Cardiac muscle cell (in vitro differentiated cells and primary cell): Measurements from ENCODE around the gene GPR27. TPM values are rescaled to one million over a fixed set of nuclear protein-coding genes. Genes with fewer than 3 reads are reported as not detected.

Experiments
- DNase-seq, 2 donors: peaks; one replicate each; pipeline versions ENCODE4 v3.0.0 to v3.0.0-alpha.2; 2010 to 2017; ENCODE audit warnings: low read depth in 1 of 2, low spot score in 1 of 2
- H3K27ac ChIP-seq: fragments of 200-600 bp; sonication (generic); 2 replicates; pipeline ENCODE4 v1.5.1; 2016
- H3K27me3 ChIP-seq: fragments of 200-600 bp; sonication (generic); 2 replicates; pipeline ENCODE4 v1.6.0; 2016; ENCODE audit warnings: control low read depth
- H3K36me3 ChIP-seq: fragments of 200-600 bp; sonication (generic); 2 replicates; pipeline ENCODE4 v1.5.1; 2016; ENCODE audit warnings: control low read depth
- H3K4me1 ChIP-seq: fragments of 200-600 bp; sonication (generic); 2 replicates; pipeline ENCODE4 v1.8.1; 2017; ENCODE audit warnings: low read depth, mild to moderate bottlenecking, mixed run types
- H3K4me3 ChIP-seq: fragments of 200-600 bp; sonication (generic); 2 replicates; pipeline ENCODE4 v1.5.1; 2016; ENCODE audit warnings: mild to moderate bottlenecking
- H3K9me3 ChIP-seq: fragments of 200-600 bp; sonication (generic); 2 replicates; pipeline ENCODE4 v1.5.1; 2017; ENCODE audit warnings: low read depth, mild to moderate bottlenecking, control low read depth
- CTCF ChIP-seq: IDR thresholded peaks from 2 replicates; pipeline ENCODE4 v1.5.1; 2012; ENCODE audit warnings: low read depth, mild to moderate bottlenecking, low read length
- polyA plus RNA-seq: library from polyadenylated mRNA; unstranded; fragments of >200 nt; fragmentation: Nextera tagmentation; extraction: Ambion mirVana; gene quantifications from 2 replicates; pipeline ENCODE4 v1.2.1, GENCODE V29; 2016
- total RNA-seq: library from RNA; depleted of rRNA; stranded (reverse); fragments of >200 nt; gene quantifications from 2 replicates; pipeline ENCODE4 v1.2.3, GENCODE V29; 2016

The GPR27 gene
- 10.6 and 12.9 TPM in 2 replicates for total RNA-seq
- 23.8 and 27.2 TPM in 2 replicates for polyA plus RNA-seq

- Histone ChIP-seq H3K36me3 (no peaks in the 10 kb centered on the region), H3K27ac (no peak within 1 kb of the TSS), H3K4me1 (no peaks in the 10 kb centered on the region), H3K9me3 (no peaks in the 10 kb centered on the region), H3K27me3 (peaks cover 69% of the 10 kb centered on the region), H3K4me3 (peak within 1 kb of the TSS; percentile 57)
- TF ChIP-seq CTCF, result no peak
- peak; percentile 64 to 66 for DNase-seq
These were observed at the start of gene GPR27 for GRCh38 chr3:71753701-71754609. TSS of gene GPR27 (plus strand) at chr3:71753855. CDS start at chr3:71754050, 195 bp downstream.

- H3K4me1 ChIP-seq, result no peaks in the 10 kb centered on the region
- H3K27ac ChIP-seq, result no peak overlapping the region
- H3K36me3 ChIP-seq, result no peaks in the 10 kb centered on the region
- no peaks in the 10 kb centered on the region for H3K9me3 ChIP-seq
- peak in 1 of 2 donors; percentile 10 for DNase-seq
- H3K4me3 ChIP-seq, result no peak overlapping the region
- H3K27me3 ChIP-seq, result no peaks in the 10 kb centered on the region
- TF ChIP-seq CTCF, result no peak
These were observed 48.7 kb upstream of the GPR27 start for GRCh38 chr3:71704915-71705314.

GRCh38 chr3:71705681-71706080 is 48.0 kb upstream of the GPR27 start:
- Histone ChIP-seq H3K4me1 (no peaks in the 10 kb centered on the region), H3K27me3 (no peaks in the 10 kb centered on the region), H3K9me3 (no peaks in the 10 kb centered on the region), H3K4me3 (no peak overlapping the region), H3K36me3 (no peaks in the 10 kb centered on the region), H3K27ac (no peak overlapping the region)
- no peak for DNase-seq
- TF ChIP-seq CTCF, result no peak

- no peaks in the 10 kb centered on the region for H3K27me3 ChIP-seq
- DNase-seq, result peak in 1 of 2 donors; percentile 61
- H3K9me3 ChIP-seq, result no peaks in the 10 kb centered on the region
- no peaks in the 10 kb centered on the region for H3K4me1 ChIP-seq
- H3K27ac ChIP-seq, result no peak overlapping the region
- no peak overlapping the region for H3K4me3 ChIP-seq
- no peaks in the 10 kb centered on the region for H3K36me3 ChIP-seq
- no peak for TF ChIP-seq CTCF
These were observed 46.1 kb upstream of the GPR27 start for GRCh38 chr3:71707595-71707994.

GRCh38 chr3:71708476-71709105 is 45.1 kb upstream of the GPR27 start:
- peak in 1 of 2 donors; percentile 17 for DNase-seq
- no peaks in the 10 kb centered on the region for H3K36me3 ChIP-seq
- H3K4me1 ChIP-seq, result no peaks in the 10 kb centered on the region
- no peak for TF ChIP-seq CTCF
- H3K27me3 ChIP-seq, result no peaks in the 10 kb centered on the region
- no peaks in the 10 kb centered on the region for H3K9me3 ChIP-seq
- no peak overlapping the region for H3K4me3 ChIP-seq
- H3K27ac ChIP-seq, result no peak overlapping the region
